ENCODE data around the gene MRPS10. TPM values are rescaled to one million over a fixed set of nuclear protein-coding genes. Genes with fewer than 3 reads are reported as not detected.

MRPS10 gene
- polyA plus RNA-seq (2012; ENCODE audit: missing spikeins) = 35.6 TPM

GRCh38 chr6:42217519-42218367, at the start of gene MRPS10:
TSS of gene MRPS10 (minus strand) at chr6:42217861. CDS start at chr6:42217849, 12 bp downstream.
- FAIRE-seq = peak; percentile 97
- TF ChIP-seq POLR2A (IDR thresholded peaks at IDR 0.05; ENCODE audit: low read depth, low read length) (peak; percentile 97), TAF1 (IDR thresholded peaks at IDR 0.05; ENCODE audit: borderline replicate concordance, low read depth, low read length) (peak; percentile 99), POLR2AphosphoS5 (IDR thresholded peaks at IDR 0.05; ENCODE audit: low read depth, low read length) (peak; percentile 95)
- peak; percentile 70 for DNase-seq (ENCODE audit: insufficient read length)

DNA sequence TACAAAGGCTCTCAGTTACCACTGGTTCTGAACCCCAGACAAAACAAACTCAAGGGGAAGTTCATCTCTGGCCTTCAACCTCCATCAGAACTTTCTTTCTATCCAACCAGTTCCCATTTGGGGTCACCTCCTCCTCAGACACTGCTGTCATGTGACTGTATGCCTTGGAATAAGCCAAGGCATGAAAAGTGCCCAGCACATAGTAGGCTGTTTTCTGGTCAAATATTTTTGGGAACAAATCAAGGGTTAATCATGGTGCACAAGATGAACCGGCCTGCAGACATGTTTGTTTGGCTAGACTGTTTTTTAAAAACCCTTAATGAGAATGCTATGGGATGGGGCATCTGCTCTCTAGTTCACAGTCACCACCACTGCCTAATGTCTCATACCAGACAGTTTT, 48.9 kb upstream of the MRPS10 start:
- TF ChIP-seq POLR2AphosphoS5 (IDR thresholded peaks at IDR 0.05; ENCODE audit: low read depth, low read length) = no peak
- no peak for TF ChIP-seq TAF1 (IDR thresholded peaks at IDR 0.05; ENCODE audit: borderline replicate concordance, low read depth, low read length)
- TF ChIP-seq POLR2A (IDR thresholded peaks at IDR 0.05; ENCODE audit: low read depth, low read length) = no peak
- peak; percentile 30 for FAIRE-seq
- DNase-seq (ENCODE audit: insufficient read length) = no peak

GRCh38 chr6:42264852-42265390, 47.3 kb upstream of the MRPS10 start:
- DNase-seq (ENCODE audit: insufficient read length) (no peak), FAIRE-seq (no peak)
- no peak for TF ChIP-seq POLR2AphosphoS5 (IDR thresholded peaks at IDR 0.05; ENCODE audit: low read depth, low read length)
- no peak for TF ChIP-seq TAF1 (IDR thresholded peaks at IDR 0.05; ENCODE audit: borderline replicate concordance, low read depth, low read length)
- no peak for TF ChIP-seq POLR2A (IDR thresholded peaks at IDR 0.05; ENCODE audit: low read depth, low read length)

DNA sequence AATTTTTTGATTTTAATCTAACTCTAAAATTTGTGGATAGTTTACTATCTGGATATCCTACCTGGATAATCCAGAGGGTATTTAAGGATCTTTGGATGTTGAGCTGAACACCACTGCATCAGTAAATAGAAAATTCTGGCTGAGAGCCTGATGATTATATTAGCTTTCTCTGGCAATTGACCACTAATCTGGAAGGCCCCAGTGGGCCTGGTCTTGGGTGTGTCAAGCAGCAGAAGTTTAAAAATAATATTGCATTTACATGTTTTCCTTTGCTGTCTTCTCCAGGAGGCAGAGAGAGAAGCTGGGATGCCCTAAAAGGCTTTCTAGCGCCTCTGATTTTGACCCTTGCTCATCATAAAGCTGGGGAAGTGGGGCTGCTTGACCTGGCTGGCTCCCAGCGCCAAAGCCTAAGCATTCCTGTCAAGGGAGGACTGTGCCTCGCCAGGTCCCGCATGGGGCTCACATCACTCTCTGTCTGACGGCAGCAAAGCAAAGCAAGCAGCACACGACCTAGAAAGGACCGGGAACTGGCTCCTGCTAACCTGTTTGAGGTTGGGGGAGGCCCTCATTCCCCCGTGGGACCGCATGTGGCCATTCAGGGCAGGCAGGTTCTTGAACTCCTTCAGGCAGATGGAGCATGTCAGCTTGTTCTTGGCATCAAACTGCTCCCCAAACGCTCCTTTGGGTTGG, 46.6 kb upstream of the MRPS10 start:
- no peak for DNase-seq (ENCODE audit: insufficient read length)
- TF ChIP-seq TAF1 (IDR thresholded peaks at IDR 0.05; ENCODE audit: borderline replicate concordance, low read depth, low read length) = no peak
- no peak for TF ChIP-seq POLR2A (IDR thresholded peaks at IDR 0.05; ENCODE audit: low read depth, low read length)
- no peak for TF ChIP-seq POLR2AphosphoS5 (IDR thresholded peaks at IDR 0.05; ENCODE audit: low read depth, low read length)
- FAIRE-seq = no peak

- DNase-seq (ENCODE audit: insufficient read length) (no peak), FAIRE-seq (no peak)
- TF ChIP-seq POLR2A (IDR thresholded peaks at IDR 0.05; ENCODE audit: low read depth, low read length) (no peak), TAF1 (IDR thresholded peaks at IDR 0.05; ENCODE audit: borderline replicate concordance, low read depth, low read length) (no peak), POLR2AphosphoS5 (IDR thresholded peaks at IDR 0.05; ENCODE audit: low read depth, low read length) (no peak)
Measured at GRCh38 chr6:42263165-42263728, 45.6 kb upstream of the MRPS10 start.

DNA sequence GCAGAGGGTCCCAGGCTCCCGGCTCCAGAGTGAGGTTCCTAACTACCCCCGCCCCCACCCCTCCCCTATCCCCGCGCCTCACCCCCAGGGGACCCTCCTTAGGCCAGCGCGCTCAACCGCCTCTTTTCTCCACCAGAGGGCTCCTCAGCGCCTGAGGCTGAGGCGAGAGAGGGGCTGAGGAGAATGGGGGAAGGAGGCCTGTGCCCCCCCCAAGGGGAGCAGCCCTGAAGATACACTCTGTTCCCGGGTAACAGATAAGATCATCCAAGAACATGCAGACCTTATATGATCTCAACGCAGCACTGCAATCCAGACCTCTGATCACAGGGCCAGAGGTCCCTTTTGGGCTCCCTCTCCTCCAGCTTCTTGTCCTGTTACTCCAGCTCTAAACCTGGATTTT, 43.3 kb upstream of the MRPS10 start:
- no peak for DNase-seq (ENCODE audit: insufficient read length)
- no peak for FAIRE-seq
- TF ChIP-seq POLR2A (IDR thresholded peaks at IDR 0.05; ENCODE audit: low read depth, low read length) (no peak), POLR2AphosphoS5 (IDR thresholded peaks at IDR 0.05; ENCODE audit: low read depth, low read length) (no peak), TAF1 (IDR thresholded peaks at IDR 0.05; ENCODE audit: borderline replicate concordance, low read depth, low read length) (no peak)

DNA sequence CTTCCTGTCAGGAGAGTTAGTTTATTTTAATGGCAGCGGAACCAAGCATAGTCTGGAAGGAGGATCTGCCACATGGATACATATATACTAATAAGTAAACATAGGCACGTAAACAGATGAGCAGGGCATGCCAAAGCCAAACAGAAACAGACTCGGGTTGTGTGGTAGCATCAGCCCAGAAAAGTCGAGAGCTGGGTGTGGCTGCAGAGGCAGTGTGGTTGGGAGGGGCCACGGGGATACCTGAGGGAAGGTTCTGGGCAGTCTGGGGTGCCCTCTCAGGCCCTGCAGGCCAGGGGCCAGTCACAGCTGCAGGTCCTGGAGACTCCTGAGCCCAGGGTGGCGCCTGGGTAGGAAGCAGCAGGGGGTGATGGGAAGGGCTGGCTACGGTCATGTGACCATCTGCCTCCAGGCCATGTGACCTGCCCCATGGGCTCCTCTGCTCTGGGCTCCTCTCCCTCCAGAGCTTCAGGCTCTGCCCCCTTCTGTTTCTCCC, 42.8 kb upstream of the MRPS10 start:
- FAIRE-seq (no peak), DNase-seq (ENCODE audit: insufficient read length) (no peak)
- TF ChIP-seq POLR2AphosphoS5 (IDR thresholded peaks at IDR 0.05; ENCODE audit: low read depth, low read length) (no peak), POLR2A (IDR thresholded peaks at IDR 0.05; ENCODE audit: low read depth, low read length) (no peak), TAF1 (IDR thresholded peaks at IDR 0.05; ENCODE audit: borderline replicate concordance, low read depth, low read length) (no peak)

- TF ChIP-seq TAF1 (IDR thresholded peaks at IDR 0.05; ENCODE audit: borderline replicate concordance, low read depth, low read length) = no peak
- no peak for TF ChIP-seq POLR2AphosphoS5 (IDR thresholded peaks at IDR 0.05; ENCODE audit: low read depth, low read length)
- no peak for TF ChIP-seq POLR2A (IDR thresholded peaks at IDR 0.05; ENCODE audit: low read depth, low read length)
Measured at GRCh38 chr6:42259841-42260395, 42.3 kb upstream of the MRPS10 start.

GRCh38 chr6:42259286-42259685, 41.6 kb upstream of the MRPS10 start:
- FAIRE-seq = no peak
- no peak for DNase-seq (ENCODE audit: insufficient read length)
- no peak for TF ChIP-seq TAF1 (IDR thresholded peaks at IDR 0.05; ENCODE audit: borderline replicate concordance, low read depth, low read length)
- TF ChIP-seq POLR2AphosphoS5 (IDR thresholded peaks at IDR 0.05; ENCODE audit: low read depth, low read length) = no peak
- no peak for TF ChIP-seq POLR2A (IDR thresholded peaks at IDR 0.05; ENCODE audit: low read depth, low read length)

More at GRCh38 chr6:42259841-42260395, 42.3 kb upstream of the MRPS10 start:
- no peak for DNase-seq (ENCODE audit: insufficient read length)
- FAIRE-seq = no peak

DNA sequence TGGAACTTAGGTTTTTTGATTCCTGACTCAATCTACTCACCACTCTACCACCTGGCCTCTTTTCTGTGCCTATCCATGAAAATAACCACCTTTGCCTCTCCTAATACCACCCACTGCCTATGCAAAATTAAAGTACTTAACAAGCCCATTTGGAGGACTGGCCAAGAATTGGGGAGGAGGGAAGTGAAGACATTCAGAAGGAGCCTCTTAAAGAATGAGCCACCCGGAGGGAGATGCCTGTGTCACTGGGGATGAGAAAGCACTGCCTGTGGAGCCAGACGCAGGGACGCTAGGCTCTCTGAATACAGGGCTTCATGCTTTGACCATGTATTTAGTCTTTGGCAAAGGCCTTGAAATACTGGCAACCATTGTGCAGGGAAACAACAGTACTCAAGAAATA, 40.0 kb upstream of the MRPS10 start:
- TF ChIP-seq POLR2A (IDR thresholded peaks at IDR 0.05; ENCODE audit: low read depth, low read length) (no peak), TAF1 (IDR thresholded peaks at IDR 0.05; ENCODE audit: borderline replicate concordance, low read depth, low read length) (no peak), POLR2AphosphoS5 (IDR thresholded peaks at IDR 0.05; ENCODE audit: low read depth, low read length) (no peak)
- DNase-seq (ENCODE audit: insufficient read length) = no peak
- no peak for FAIRE-seq

- DNase-seq (ENCODE audit: insufficient read length) (no peak), FAIRE-seq (no peak)
- TF ChIP-seq TAF1 (IDR thresholded peaks at IDR 0.05; ENCODE audit: borderline replicate concordance, low read depth, low read length) (no peak), POLR2A (IDR thresholded peaks at IDR 0.05; ENCODE audit: low read depth, low read length) (no peak), POLR2AphosphoS5 (IDR thresholded peaks at IDR 0.05; ENCODE audit: low read depth, low read length) (no peak)
Measured at GRCh38 chr6:42257063-42257462, 39.4 kb upstream of the MRPS10 start.
